ENCODE data around the gene ARMH3.

GRCh38 chr10:101993221-101993620 lies 62.8 kb downstream of the ARMH3 start:
- TF ChIP-seq CTCF (IDR thresholded peaks at IDR 0.05) (no peak), ZNF425 (CRISPR knock-in tag; conservative IDR thresholded peaks at IDR 0.05) (no peak)
